IMR-90 (cell line): ENCODE measurements around the gene ACP6. TPM values are rescaled to one million over a fixed set of nuclear protein-coding genes. Genes with fewer than 3 reads are reported as not detected.

Experiments
- ATAC-seq: fragments of 200-7000 bp; cut with Tn5 transposase; 2 replicates; pipeline ENCODE4 v1.9.1; 2020; ENCODE audit warnings: low read depth, mild to moderate bottlenecking, moderate library complexity
- BruUV-seq: library from RNA; stranded (reverse); fragments of 400-500 nt; replicated peaks from 2 replicates; lab custom pipeline; 2021; lab: Mats Ljungman, UMichigan
- CTCF ChIA-PET: fragments of 300-600 bp; formaldehyde crosslinking; extraction: SDS; loops from one replicate; lab custom pipeline; 2021; ENCODE audit warnings: antibody characterized with exemption; lab: Yijun Ruan, JAX
- POLR2A ChIA-PET: fragments of 300-600 bp; sonication (Branson Sonifier 250); formaldehyde crosslinking; loops from one replicate; lab custom pipeline; 2022; ENCODE audit warnings: antibody characterized with exemption; ENCODE audit not compliant: unreplicated experiment; lab: Charles Lee
- DNase-seq: peaks from one replicate; pipeline ENCODE4 v3.0.0; 2013
- H2AFZ ChIP-seq: replicated peaks from 2 replicates; pipeline ENCODE3; 2013; ENCODE audit warnings: low read length, mild to moderate bottlenecking; ENCODE audit not compliant: poor library complexity
- H2AK5ac ChIP-seq: 2 replicates; pipeline ENCODE4 v1.6.1; 2013; ENCODE audit warnings: low read depth, low read length, inconsistent platforms
- H2AK9ac ChIP-seq: replicated peaks from 2 replicates; pipeline ENCODE3; 2013; ENCODE audit warnings: mild to moderate bottlenecking, low read depth, low read length, moderate library complexity; ENCODE audit not compliant: poor library complexity
- H2BK120ac ChIP-seq: 2 replicates; pipeline ENCODE4 v1.6.1; 2013; ENCODE audit warnings: low read depth, low read length, inconsistent platforms
- H2BK15ac ChIP-seq: 3 replicates; pipeline ENCODE4 v1.6.1; 2013; ENCODE audit warnings: low read depth, low read length, inconsistent platforms
- H2BK20ac ChIP-seq: 2 replicates; pipeline ENCODE4 v1.6.1; 2013; ENCODE audit warnings: low read depth, mild to moderate bottlenecking, inconsistent platforms, low read length, moderate library complexity
- H2BK5ac ChIP-seq: 2 replicates; pipeline ENCODE4 v1.6.1; 2013; ENCODE audit warnings: mild to moderate bottlenecking, low read depth, low read length, inconsistent platforms; ENCODE audit not compliant: poor library complexity, severe bottlenecking
- H3K14ac ChIP-seq: replicated peaks from 2 replicates; pipeline ENCODE4 v1.6.1; 2013; ENCODE audit warnings: low read depth, low read length, inconsistent platforms
- H3K18ac ChIP-seq: 2 replicates; pipeline ENCODE4 v1.6.1; 2013; ENCODE audit warnings: low read depth, low read length, control low read depth
- H3K23ac ChIP-seq: 2 replicates; pipeline ENCODE4 v1.6.1; 2013; ENCODE audit warnings: low read depth, low read length, inconsistent platforms
- H3K27ac ChIP-seq: 2 replicates; pipeline ENCODE4 v1.5.1; 2013; ENCODE audit warnings: mild to moderate bottlenecking, control low read depth, low read length; ENCODE audit not compliant: insufficient read depth
- H3K27me3 ChIP-seq: 2 replicates; pipeline ENCODE4 v1.6.1; 2013; ENCODE audit warnings: low read length; ENCODE audit not compliant: control insufficient read depth, insufficient read depth
- H3K36me3 ChIP-seq: 2 replicates; pipeline ENCODE4 v1.6.1; 2013; ENCODE audit warnings: low read length, mixed read lengths; ENCODE audit not compliant: control insufficient read depth, insufficient read depth
- H3K4ac ChIP-seq: 2 replicates; pipeline ENCODE4 v1.6.1; 2013; ENCODE audit warnings: low read depth, low read length, inconsistent platforms
- H3K4me1 ChIP-seq: 2 replicates; pipeline ENCODE4 v1.6.1; 2013; ENCODE audit warnings: low read length, mixed read lengths; ENCODE audit not compliant: control insufficient read depth, insufficient read depth
- H3K4me2 ChIP-seq: 2 replicates; pipeline ENCODE4 v1.6.1; 2013; ENCODE audit warnings: low read depth, mild to moderate bottlenecking, control low read depth, low read length, moderate library complexity
- H3K4me3 ChIP-seq: 2 replicates; pipeline ENCODE4 v1.5.1; 2013; ENCODE audit warnings: low read depth, mild to moderate bottlenecking, control low read depth, low read length, moderate library complexity; ENCODE audit not compliant: insufficient read depth
- H3K56ac ChIP-seq: 2 replicates; pipeline ENCODE4 v1.6.1; 2013; ENCODE audit warnings: low read length, inconsistent platforms; ENCODE audit not compliant: insufficient read depth; ENCODE audit errors: extremely low read depth
- H3K79me1 ChIP-seq, 2 experiments: 2 replicates each; pipeline ENCODE4 v1.6.1; 2013; ENCODE audit warnings: low read length in 2 of 2, inconsistent platforms in 1 of 2, low read depth in 1 of 2
- H3K9ac ChIP-seq: 2 replicates; pipeline ENCODE4 v1.6.1; 2013; ENCODE audit warnings: low read depth, low read length, control low read depth
- H3K9me1 ChIP-seq: 2 replicates; pipeline ENCODE4 v1.6.1; 2013; ENCODE audit warnings: low read length, inconsistent platforms; ENCODE audit not compliant: insufficient read depth
- H3K9me3 ChIP-seq: 2 replicates; pipeline ENCODE4 v1.6.1; 2013; ENCODE audit warnings: low read length; ENCODE audit not compliant: control insufficient read depth, insufficient read depth
- H4K20me1 ChIP-seq: 2 replicates; pipeline ENCODE4 v1.6.1; 2013; ENCODE audit warnings: low read length, inconsistent platforms; ENCODE audit not compliant: insufficient read depth
- H4K5ac ChIP-seq: 2 replicates; pipeline ENCODE4 v1.6.1; 2013; ENCODE audit warnings: mild to moderate bottlenecking, low read depth, low read length, control low read depth
- H4K8ac ChIP-seq, 2 experiments: 2 replicates each; pipeline ENCODE4 v1.6.1; 2013; ENCODE audit warnings: low read depth in 2 of 2, low read length in 2 of 2, control low read depth in 1 of 2, inconsistent platforms in 1 of 2
- H4K91ac ChIP-seq: 2 replicates; pipeline ENCODE4 v1.6.1; 2013; ENCODE audit warnings: low read depth, low read length, inconsistent platforms; ENCODE audit not compliant: insufficient read depth
- CEBPB ChIP-seq: IDR thresholded peaks from 2 replicates; pipeline ENCODE4 v1.6.1; 2012; ENCODE audit warnings: low read depth, low read length, improper control_type of control experiment
- CHD1 ChIP-seq: IDR thresholded peaks from 2 replicates; pipeline ENCODE4 v1.6.1; 2012; ENCODE audit warnings: low read depth, low read length, improper control_type of control experiment
- ELK1 ChIP-seq: fragments of 150-350 bp; IDR thresholded peaks from 2 replicates; pipeline ENCODE4 v1.6.1; 2016; ENCODE audit warnings: low read depth, mild to moderate bottlenecking, low read length, moderate library complexity, borderline replicate concordance
- FOS ChIP-seq: fragments of 150-350 bp; IDR thresholded peaks from 2 replicates; pipeline ENCODE4 v1.6.1; 2016; ENCODE audit warnings: low read depth, low read length
- WGBS, 2 experiments: methylation state at CpG; one replicate each; pipeline versions ENCODE4 v1.1.5 to v1.1.7; 2013; ENCODE audit warnings: missing lambda C conversion rate in 2 of 2; ENCODE audit not compliant: insufficient read length in 1 of 2; ENCODE audit errors: extremely low coverage in 2 of 2; 5-methylcytosine and 5-hydroxymethylcytosine counted together
- dilution Hi-C: fragments of 300-500 bp; cut with HindIII; formaldehyde crosslinking; loops from one replicate; pipeline ENCODE4 v1.14.3; 2018; ENCODE audit warnings: low sequenced_read_pairs; ENCODE audit not compliant: unreplicated experiment
- in situ Hi-C: fragments of 300-500 bp; cut with MboI; formaldehyde crosslinking; loops from 3 replicates; pipeline ENCODE4 v1.14.3; 2019; ENCODE audit warnings: low sequenced_read_pairs, inconsistent platforms, mixed read lengths
- intact Hi-C: fragments of 100-400 bp; cut with micrococcal nuclease; formaldehyde crosslinking; loops from 2 replicates; pipeline ENCODE4 v1.10.0; 2022
- polyA plus RNA-seq, 3 experiments: library from polyadenylated mRNA; depleted of rRNA; stranded (reverse); fragments of >200 nt; gene quantifications; 2 replicates each; pipeline ENCODE4 v1.2.3, GENCODE V29; 2012; ENCODE audit warnings: low replicate concordance in 1 of 3
- total RNA-seq: library from RNA; depleted of rRNA; stranded (reverse); fragments of >200 nt; gene quantifications from 2 replicates; pipeline ENCODE4 v1.2.3, GENCODE V29; 2012

Gene ACP6
- total and polyA plus RNA-seq, 2 of the 4 experiments (the other 2 are of a cell fraction), result 2.5 to 8.2 TPM

DNA sequence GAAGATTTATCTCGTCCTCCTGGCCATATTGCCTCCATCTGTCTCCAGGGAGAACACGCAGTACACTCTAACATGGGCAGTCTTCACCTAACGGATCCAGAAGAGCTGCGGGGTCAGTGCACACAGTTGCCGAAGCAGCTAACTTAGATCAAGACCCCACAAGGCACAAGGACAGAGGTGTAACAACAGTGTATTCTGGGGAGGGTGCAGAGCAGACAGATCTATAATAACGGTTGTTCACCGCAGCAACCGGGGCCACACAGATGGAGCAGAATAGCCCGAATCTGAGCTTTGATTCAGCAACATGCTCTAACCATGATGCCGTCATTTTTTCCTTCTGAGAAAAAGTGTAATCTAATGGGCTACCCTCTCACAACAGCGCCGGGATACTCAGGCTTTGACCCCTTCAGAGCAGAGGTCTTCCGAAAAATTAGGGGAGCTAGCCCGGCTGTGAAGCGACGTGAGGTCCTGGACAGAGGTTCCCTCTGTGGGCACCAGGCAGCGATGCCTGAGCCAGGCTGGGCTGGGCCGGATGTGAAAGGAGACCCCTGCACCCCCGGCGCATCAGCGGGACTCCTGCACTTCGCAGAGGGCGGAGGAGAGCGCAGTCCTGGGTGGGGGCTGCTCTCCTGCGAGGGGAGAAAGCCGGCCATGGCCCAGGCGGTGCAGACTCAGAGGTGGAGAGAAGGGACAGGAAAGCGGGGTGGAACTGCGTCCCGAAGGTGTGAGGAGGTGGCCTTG, 71.5 kb downstream of the ACP6 start:
- Histone ChIP-seq H4K5ac (peak overlapping the region; percentile 77), H4K91ac (peak overlapping the region; percentile 80; the same call in 1 of the 2 replicates), H3K56ac (peak overlapping the region; percentile 70), H2AFZ (peak overlapping the region; percentile 99), H3K14ac (peak overlapping the region; percentile 87), H4K20me1 (no peaks in the 10 kb centered on the region; the same call in 1 of the 2 replicates), H3K27me3 (no peaks in the 10 kb centered on the region), H2AK5ac (peak overlapping the region; percentile 77), H2AK9ac (peak overlapping the region; percentile 1), H3K9me3 (no peaks in the 10 kb centered on the region), H3K23ac (peak overlapping the region; percentile 32), H2BK120ac (peak overlapping the region; percentile 77), H3K79me1 (peaks cover 6 to 17% of the 10 kb centered on the region in 2 experiments; a peak in 3 of 4 replicates), H3K4me3 (peak overlapping the region; percentile 59), H2BK5ac (peak overlapping the region; percentile 76), H2BK20ac (no peak overlapping the region), H3K9me1 (0 out of 2 replicates have a peak, but pooled peaks cover 3% of the 10 kb centered on the region), H3K9ac (peak overlapping the region; percentile 85), H3K36me3 (no peaks in the 10 kb centered on the region), H3K4ac (peak overlapping the region; percentile 89), H3K27ac (peak overlapping the region; percentile 81), H3K4me2 (peak overlapping the region; percentile 93), H3K4me1 (peaks cover 4% of the 10 kb centered on the region), H4K8ac (peak overlapping the region; percentile 93 to 95), H3K18ac (peak overlapping the region; percentile 69), H2BK15ac (peak overlapping the region; percentile 72; the same call in 1 of the 3 replicates)
- TF ChIP-seq FOS (no peak), ELK1 (no peak), CHD1 (no peak), CEBPB (no peak)
- dilution Hi-C loops, result no loop called here
- DNase-seq, result peak; percentile 15
- WGBS, 2 experiments, result 17% methylated on average over 6 of the region's 30 CpGs; no CpG with 5 or more reads in 1 of the 2 experiments
- ATAC-seq, result peak; percentile 6
- POLR2A ChIA-PET, result interaction anchor here (1.3 kb wide), 1 partner anchor 57 kb away, joined by 5 read pairs; the partner anchor contains the start of gene BCL9
- BruUV-seq, result no TSS peak
- intact Hi-C loops, result loop anchor here (1.0 kb wide), 1 partner anchor 57 kb away; the partner anchor contains the start of gene BCL9
- CTCF ChIA-PET, result interaction anchor here (0.6 to 1.5 kb wide), 2 partner anchors 9 to 29 kb away, joined by 3 read pairs; no protein-coding TSS in a partner anchor
- in situ Hi-C loops, result no loop called here
